HG03025 (cell line): ENCODE measurements around the gene SCUBE3.

Experiments
- ATAC-seq: cut with Tn5 transposase; IDR thresholded peaks from one replicate; pipeline ENCODE4 v1.9.1; 2021; ENCODE audit warnings: mild to moderate bottlenecking, moderate library complexity; ENCODE audit not compliant: unreplicated experiment, low FRiP score

The SCUBE3 gene

GRCh38 chr6:35237476-35237875 lies 23.7 kb downstream of the SCUBE3 start:
- ATAC-seq, result no peak

- no peak for ATAC-seq
Measured at GRCh38 chr6:35238843-35239289, 25.1 kb downstream of the SCUBE3 start.

GRCh38 chr6:35239581-35239980 lies 25.8 kb downstream of the SCUBE3 start:
- no peak for ATAC-seq

GRCh38 chr6:35240838-35241801 lies 27.4 kb downstream of the SCUBE3 start:
- no peak for ATAC-seq

DNA sequence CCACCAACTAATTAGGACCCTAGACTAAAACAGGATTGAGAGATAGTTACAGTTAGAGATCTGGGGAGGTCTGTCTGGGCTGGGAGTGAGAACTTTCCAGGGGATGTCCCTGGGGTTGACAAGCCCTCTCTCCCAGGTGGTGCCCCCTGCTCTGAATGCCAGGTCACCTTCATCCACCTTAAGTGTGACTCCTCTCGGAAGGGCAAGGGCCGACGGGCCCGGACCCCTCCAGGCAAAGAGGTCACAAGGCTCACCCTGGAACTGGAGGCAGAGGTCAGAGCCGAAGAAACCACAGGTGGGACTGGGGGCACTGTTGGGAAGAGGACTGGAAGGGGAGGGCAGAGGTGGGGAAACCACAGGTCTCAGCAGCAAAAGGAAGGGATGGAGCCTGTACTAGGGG lies 28.7 kb downstream of the SCUBE3 start:
- no peak for ATAC-seq

- ATAC-seq, result no peak
Measured at GRCh38 chr6:35242906-35243305, 29.1 kb downstream of the SCUBE3 start.

DNA sequence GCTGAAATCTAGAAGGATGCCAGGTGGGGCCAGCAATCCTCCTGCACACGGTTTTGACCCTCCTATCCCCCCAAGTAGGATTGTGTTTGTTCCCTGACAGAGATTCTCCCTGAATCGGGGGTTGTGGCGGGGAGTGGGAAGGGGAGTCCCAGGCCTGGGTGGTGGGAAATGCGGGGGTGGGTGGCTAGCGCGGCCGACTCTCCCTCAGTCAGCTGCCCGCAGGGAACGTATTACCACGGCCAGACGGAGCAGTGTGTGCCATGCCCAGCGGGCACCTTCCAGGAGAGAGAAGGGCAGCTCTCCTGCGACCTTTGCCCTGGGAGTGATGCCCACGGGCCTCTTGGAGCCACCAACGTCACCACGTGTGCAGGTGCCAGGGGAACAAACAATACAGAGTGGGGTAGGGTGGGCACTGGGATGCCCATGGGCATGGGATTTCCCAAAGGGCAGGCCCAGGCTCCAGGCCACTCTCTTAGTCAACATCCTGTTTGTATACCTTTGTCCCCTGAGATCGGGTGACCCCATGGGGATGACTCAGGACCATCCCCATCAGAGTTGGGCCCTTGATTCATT lies 29.7 kb downstream of the SCUBE3 start:
- ATAC-seq, result no peak

- no peak for ATAC-seq
Measured at GRCh38 chr6:35244551-35244950, 30.8 kb downstream of the SCUBE3 start.

DNA sequence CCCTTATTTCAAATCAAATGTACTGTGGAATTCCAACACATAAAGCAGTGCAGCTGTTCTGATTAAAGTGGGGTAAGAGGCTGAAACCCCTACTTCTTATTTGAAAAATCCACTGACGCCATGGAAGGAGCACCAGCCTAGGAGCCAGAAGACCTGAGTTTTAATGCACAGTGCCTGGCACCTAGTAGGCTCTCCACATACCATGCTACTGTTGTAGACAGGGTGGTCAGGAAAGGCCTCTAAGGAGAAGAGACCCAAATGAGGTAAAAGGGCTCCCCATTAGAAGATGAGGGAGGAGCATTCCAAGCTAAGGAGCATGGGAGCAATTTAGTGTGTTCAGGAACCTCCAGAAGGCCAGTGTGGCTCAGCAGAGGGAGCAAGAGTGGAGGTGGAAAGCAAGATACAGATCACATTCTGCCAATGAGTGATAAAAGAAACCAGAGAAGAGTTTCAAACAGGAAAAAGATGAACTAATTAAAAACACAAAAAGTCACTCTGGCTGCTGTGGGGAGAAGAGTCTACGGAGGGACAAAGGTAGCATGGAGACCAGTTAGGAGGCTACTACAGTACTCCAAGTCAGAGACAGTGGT lies 34.0 kb downstream of the SCUBE3 start:
- ATAC-seq, result no peak

GRCh38 chr6:35248300-35248699 lies 34.5 kb downstream of the SCUBE3 start:
- ATAC-seq, result no peak

DNA sequence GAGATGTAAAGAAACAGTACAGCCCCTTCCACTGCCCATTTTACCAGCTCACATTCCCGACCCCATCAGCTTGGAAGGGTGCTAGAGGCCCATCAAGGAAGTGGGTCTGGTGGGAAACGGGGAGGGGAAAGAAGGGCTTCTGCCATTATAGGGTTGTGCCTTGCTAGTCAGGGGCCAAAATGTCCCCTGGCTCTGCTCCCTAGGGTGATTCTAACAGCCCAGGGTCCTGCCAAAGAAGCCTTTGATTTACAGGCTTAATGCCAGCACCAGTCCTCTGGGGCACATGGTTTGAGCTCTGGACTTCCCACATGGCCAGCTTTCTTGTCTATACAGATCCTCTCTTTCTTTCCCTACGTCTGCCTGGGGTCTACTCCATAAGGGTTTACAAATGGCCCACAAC lies 35.2 kb downstream of the SCUBE3 start:
- ATAC-seq, result no peak

DNA sequence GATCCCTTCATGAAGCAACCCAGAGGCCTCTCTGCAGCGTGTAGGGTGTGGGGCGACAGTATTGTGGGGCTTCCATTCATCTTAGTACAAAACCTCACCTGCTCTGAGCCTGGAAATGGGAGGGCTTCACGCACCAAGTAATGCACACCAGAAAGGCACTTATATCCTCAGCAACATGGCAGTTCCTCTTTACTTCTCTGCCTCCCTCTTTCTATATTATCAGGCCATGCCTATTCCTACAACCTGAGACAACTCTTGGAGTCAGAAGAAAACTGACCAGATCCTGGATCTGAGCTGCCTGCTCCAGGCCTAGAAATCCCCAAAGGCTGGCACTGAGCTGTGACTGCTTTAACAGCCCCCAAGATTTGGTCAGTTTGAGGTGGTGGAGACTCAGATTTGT lies 38.2 kb downstream of the SCUBE3 start:
- ATAC-seq, result no peak

DNA sequence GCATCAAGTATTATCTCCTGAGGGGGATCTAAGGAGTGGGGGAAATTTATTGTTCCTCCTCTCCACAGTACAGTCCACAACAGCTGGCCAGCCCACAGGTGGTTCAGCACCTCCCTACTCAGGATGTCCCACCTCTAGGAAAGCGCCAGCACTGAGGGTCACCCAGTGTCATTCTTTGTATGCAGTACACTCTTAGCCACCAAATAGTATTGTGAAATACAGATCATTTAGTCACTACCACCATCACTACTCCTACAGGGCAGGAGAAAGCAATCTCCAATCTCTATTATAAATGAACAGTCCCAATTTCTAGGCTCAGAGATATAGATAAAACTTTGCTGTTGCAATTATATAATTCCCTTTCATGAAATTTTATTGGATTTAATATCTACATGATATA lies 39.5 kb downstream of the SCUBE3 start:
- no peak for ATAC-seq

GRCh38 chr6:35258336-35258735 lies 44.6 kb downstream of the SCUBE3 start:
- no peak for ATAC-seq

- no peak for ATAC-seq
Measured at GRCh38 chr6:35258858-35259193, 45.1 kb downstream of the SCUBE3 start.

DNA sequence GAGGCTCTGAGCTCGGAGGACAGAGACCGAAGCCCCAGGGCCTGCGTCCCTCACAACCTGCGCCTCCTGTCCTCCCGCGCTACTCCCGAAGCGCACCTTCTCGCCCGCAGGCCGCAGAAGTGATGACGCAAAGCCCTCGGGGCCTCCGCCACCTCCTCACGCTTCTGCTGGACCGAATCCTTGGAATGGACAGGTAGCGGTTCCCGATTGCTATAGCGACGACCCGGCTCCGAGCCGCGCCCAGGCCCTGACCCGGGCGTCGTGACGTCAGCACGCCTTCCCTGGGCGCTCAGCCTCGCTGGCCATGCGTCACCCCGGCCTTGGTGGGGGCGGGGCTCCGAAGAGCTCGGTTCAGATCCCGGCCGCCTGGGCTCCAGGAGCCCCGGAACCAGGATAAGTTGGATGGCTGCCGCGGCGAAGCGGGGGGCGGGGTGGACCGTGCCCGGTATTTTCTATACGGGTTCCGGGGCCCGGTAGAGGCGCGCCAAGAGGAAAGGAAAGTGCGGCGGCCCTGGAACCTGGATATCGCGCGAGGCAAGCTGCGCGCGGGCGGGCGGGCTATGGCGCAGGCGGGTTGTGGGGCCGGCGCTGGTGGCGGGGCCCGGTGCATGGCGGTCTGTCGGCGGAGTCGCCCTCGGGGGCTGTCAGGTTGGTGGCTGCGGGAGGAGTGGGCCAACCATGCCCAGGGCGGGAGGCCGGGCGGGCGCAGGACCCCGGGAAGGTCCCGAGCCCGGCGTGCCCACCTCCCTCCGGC lies 45.6 kb downstream of the SCUBE3 start, which contains the start of gene ZNF76:
Gene ZNF76 (plus strand): TSS at position 542 of the 754 bp plus-strand sequence. CDS start 21,417 bp downstream, outside the sequence.
- ATAC-seq, result peak; percentile 74

DNA sequence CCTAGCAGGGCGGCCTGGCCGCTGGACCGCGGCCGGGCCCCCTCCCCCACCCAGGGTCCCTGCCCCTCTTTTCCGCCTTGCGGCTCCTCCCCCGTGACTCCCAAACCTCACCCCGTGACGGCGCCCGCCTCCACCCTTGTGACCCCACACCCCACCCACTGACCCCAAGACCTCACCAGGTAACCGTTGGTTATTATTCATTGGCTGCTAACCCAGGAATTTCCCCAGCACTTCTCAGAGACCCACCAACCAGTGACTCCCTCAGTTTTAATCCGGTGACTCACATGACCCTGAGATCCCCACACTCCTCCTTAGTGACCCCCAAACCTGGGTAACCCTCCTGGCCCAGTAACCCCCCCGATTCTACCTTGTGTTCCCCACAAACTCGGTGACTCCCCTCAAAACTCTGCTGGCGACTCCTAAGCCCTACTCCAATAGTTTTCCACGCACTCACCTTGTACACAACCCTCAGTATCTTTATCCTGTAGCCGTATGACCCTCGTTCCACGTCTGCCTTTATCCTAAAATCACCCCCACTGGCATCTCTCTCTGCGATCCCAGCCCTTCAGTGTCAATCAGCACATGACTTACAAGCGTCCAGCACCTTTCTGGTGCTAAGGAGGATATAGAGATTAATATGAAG lies 46.3 kb downstream of the SCUBE3 start:
- ATAC-seq, result no peak

DNA sequence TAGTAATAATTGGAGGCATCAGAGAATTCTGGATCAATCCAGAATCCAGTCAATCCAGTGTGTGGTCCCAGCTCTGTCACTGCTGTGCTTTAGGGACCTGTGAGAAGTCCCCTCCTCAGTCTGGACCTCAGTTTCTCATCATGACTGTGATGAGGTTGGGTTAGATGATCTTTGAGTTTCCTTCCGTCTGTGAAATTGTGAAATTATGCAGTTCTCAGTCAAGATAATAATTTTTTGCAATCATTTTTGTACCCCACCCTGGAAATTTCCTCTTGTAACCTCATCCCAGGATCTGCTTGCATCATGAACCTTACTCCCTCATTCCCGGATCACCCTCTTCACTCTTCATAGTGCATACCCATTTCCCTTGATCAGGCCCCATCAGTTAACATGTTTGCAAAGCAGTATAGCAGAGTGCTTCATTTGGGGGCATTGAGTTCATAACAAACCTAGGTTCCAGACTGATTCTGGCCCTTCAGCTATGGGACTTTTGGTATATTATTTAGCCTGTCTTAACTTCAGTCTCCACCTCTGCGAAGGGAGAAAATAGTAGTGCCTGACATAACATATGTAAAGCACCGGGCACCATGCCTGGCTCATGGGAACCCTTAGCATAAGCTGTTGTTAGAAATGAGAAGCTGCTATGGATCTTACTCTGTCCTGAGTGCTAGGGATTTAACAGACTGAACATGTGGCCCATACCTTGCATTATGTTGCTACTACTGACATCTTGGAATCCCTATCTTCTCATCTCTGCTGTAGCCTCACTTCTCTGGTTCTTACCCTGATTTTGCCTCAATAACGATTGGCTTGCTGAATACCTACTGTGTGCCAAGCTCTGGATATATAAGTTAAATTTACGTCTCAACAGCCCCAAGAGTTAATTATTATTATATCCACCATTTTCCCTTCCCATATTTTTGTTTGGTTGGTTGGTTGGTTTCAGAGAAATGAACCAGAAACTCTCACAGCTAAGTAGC lies 47.1 kb downstream of the SCUBE3 start:
- no peak for ATAC-seq

GRCh38 chr6:35262596-35262995 lies 48.8 kb downstream of the SCUBE3 start:
- no peak for ATAC-seq
